ENCODE measurements around the gene HMMR. TPM values are rescaled to one million over a fixed set of nuclear protein-coding genes. Genes with fewer than 3 reads are reported as not detected.

Gene HMMR
- total RNA-seq, 4 donors from 2014 or later = 0.16 to 1.4 (median 0.54) TPM; not detected in 1

DNA sequence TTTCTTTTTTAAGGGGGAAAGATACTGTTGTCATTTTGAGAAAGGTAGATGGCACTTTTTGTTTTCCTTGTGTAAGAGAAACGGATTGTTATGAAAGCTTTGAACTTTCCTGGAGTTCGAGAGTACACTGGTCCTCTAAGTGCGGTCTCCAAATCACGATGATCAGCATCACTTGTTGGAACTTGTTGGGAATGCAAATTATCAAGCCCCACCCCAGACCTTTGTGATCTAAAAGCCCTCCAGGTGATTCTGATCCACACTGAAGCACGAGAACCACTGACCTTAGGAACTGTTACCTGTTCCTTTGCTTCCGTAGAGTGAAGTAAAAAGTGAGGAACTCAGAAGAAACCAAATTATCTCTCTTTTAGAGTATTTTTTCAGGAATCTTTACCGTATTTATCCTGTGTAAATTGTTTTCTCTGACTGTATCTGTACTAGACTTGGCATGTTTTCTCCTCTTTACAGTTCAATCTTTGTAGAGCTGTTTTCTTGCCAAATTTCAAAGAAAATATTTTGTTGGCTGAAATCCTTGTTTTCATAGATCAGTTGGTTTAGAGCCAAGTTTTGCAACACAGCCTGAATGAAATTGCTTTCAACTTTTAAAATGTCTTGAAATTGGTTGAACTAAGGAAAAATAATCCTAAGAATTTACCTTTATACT is 49.0 kb downstream of the HMMR start:
- peak overlapping the region; percentile 40 to 79 for H3K4me3 ChIP-seq
- no peak for TF ChIP-seq EP300 (IDR thresholded peaks at IDR 0.05)
- TF ChIP-seq, protein P1, sequence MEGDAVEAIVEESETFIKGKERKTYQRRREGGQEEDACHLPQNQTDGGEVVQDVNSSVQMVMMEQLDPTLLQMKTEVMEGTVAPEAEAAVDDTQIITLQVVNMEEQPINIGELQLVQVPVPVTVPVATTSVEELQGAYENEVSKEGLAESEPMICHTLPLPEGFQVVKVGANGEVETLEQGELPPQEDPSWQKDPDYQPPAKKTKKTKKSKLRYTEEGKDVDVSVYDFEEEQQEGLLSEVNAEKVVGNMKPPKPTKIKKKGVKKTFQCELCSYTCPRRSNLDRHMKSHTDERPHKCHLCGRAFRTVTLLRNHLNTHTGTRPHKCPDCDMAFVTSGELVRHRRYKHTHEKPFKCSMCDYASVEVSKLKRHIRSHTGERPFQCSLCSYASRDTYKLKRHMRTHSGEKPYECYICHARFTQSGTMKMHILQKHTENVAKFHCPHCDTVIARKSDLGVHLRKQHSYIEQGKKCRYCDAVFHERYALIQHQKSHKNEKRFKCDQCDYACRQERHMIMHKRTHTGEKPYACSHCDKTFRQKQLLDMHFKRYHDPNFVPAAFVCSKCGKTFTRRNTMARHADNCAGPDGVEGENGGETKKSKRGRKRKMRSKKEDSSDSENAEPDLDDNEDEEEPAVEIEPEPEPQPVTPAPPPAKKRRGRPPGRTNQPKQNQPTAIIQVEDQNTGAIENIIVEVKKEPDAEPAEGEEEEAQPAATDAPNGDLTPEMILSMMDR (IDR thresholded peaks at IDR 0.05) = no peak
- TF ChIP-seq POLR2A (IDR thresholded peaks at IDR 0.05) = no peak
- TF ChIP-seq POLR2AphosphoS5 (IDR thresholded peaks at IDR 0.05) = peak; percentile 12
- peaks cover 0 to 26% of the 10 kb centered on the region in 2 donors for H3K36me3 ChIP-seq
- H3K27ac ChIP-seq = peak overlapping the region; percentile 45 to 98 (median 84)
- no peaks in the 10 kb centered on the region for H3K27me3 ChIP-seq
- no peaks in the 10 kb centered on the region for H3K9me3 ChIP-seq
- ATAC-seq = no peak
- 5 to 6% methylated on average over 7 of the region's 7 CpGs for WGBS, 2 donors (ENCODE audit: low coverage in 1 of 2)
- peaks cover 3 to 68% (median 12%) of the 10 kb centered on the region in 3 donors for H3K4me1 ChIP-seq

DNA sequence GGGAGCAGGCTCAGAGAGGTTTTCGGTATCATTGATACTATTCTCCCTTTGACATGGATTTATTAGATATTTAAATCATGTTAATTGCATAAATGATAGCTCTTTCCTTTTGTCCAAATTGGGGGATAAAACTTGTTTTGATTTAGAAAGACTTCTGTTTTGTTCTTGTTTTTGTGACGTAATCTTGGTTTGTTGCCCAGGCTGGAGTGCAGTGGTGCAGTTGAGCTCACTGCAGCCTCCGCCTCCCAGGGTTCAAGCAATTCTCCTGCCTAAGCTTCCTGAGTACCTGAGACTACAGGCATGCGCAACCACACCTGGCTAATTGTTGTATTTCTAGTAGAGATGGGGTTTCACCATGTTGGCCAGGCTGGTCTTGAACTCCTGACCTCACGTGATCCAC is 52.1 kb downstream of the HMMR start:
- H3K36me3 ChIP-seq = peaks cover 2 to 57% of the 10 kb centered on the region in 2 donors
- no peaks in the 10 kb centered on the region for H3K27me3 ChIP-seq
- no peak for TF ChIP-seq EP300 (IDR thresholded peaks at IDR 0.05)
- TF ChIP-seq POLR2AphosphoS5 (IDR thresholded peaks at IDR 0.05) = no peak
- WGBS, 2 donors (ENCODE audit: low coverage in 1 of 2) = 87% methylated on average over 5 of the region's 5 CpGs
- peaks cover 3 to 56% (median 12%) of the 10 kb centered on the region in 3 donors for H3K4me1 ChIP-seq
- no peak overlapping the region for H3K4me3 ChIP-seq
- no peak overlapping the region for H3K27ac ChIP-seq
- no peaks in the 10 kb centered on the region for H3K9me3 ChIP-seq
- ATAC-seq = no peak

GRCh38 chr5:163525096-163525495 is 64.7 kb downstream of the HMMR start:
- 86 to 89% methylated on average over 1 of the region's 1 CpG for WGBS, 2 donors (ENCODE audit: low coverage in 1 of 2)
- Histone ChIP-seq H3K4me1 (no peaks in the 10 kb centered on the region), H3K4me3 (no peak overlapping the region), H3K27me3 (no peaks in the 10 kb centered on the region), H3K9me3 (no peaks in the 10 kb centered on the region), H3K36me3 (peaks cover 0 to 20% of the 10 kb centered on the region in 2 donors), H3K27ac (no peak overlapping the region)
- TF ChIP-seq, protein P1 (IDR thresholded peaks at IDR 0.05) = no peak
- no peak for TF ChIP-seq POLR2AphosphoS5 (IDR thresholded peaks at IDR 0.05)
- TF ChIP-seq POLR2A (IDR thresholded peaks at IDR 0.05) = no peak
- TF ChIP-seq EP300 (IDR thresholded peaks at IDR 0.05) = no peak
- ATAC-seq = no peak

DNA sequence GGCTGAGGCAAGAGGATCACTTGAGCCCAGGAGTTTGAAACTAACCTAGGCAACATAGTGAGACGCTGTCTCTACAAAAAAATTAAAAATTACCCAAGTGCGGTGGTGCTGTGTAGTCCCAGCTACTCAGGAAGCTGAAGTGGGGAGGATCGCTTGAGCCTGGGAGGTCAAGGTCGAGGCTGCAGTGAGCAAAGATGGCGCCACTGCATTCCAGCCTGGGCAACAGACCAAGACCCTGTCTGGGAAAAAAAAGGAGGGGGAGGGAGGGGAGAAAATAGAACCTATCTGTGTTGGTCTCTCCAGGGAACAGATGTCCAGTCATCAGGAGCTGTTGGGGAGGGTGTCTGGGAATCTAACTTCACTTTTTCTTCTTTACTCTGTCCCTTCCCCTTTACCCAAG is 69.3 kb downstream of the HMMR start:
- H3K9me3 ChIP-seq = no peaks in the 10 kb centered on the region
- H3K27me3 ChIP-seq = no peaks in the 10 kb centered on the region
- H3K4me3 ChIP-seq = no peak overlapping the region
- WGBS, 2 donors (ENCODE audit: low coverage in 1 of 2) = 80% methylated on average over 2 to 4 of the region's 5 CpGs
- TF ChIP-seq POLR2A (IDR thresholded peaks at IDR 0.05) = no peak
- no peak for TF ChIP-seq POLR2AphosphoS5 (IDR thresholded peaks at IDR 0.05)
- TF ChIP-seq EP300 (IDR thresholded peaks at IDR 0.05) = no peak
- TF ChIP-seq, protein P1 (IDR thresholded peaks at IDR 0.05) = no peak
- ATAC-seq = no peak
- no peaks in the 10 kb centered on the region for H3K4me1 ChIP-seq
- no peak overlapping the region for H3K27ac ChIP-seq
- H3K36me3 ChIP-seq = no peaks in the 10 kb centered on the region

DNA sequence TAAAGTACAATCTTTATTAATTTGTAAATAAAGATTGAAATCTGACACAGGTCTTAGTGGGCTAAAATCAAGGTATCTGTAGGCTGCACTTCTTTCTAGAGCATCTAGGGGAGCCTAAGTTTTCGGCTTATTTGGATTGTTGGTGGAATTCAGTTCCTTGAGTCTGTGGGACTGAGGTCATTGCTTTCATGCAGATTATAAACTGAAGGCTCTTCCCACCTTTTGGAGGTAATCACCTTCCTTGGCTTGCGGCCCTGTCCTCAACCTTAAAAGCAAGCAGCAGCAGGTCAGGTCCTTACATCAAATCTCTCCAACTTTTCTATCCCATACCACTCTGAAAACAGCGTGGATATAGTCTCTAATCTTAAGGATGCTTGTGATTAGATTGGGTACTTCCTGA is 70.8 kb downstream of the HMMR start:
- no peaks in the 10 kb centered on the region for H3K27me3 ChIP-seq

More for the DNA sequence above, 70.8 kb downstream of the HMMR start:
- TF ChIP-seq, protein P1 (IDR thresholded peaks at IDR 0.05) = no peak
- TF ChIP-seq POLR2A (IDR thresholded peaks at IDR 0.05) (no peak), EP300 (IDR thresholded peaks at IDR 0.05) (no peak), POLR2AphosphoS5 (IDR thresholded peaks at IDR 0.05) (no peak)
- Histone ChIP-seq H3K27ac (no peak overlapping the region), H3K4me1 (no peaks in the 10 kb centered on the region), H3K36me3 (no peaks in the 10 kb centered on the region), H3K9me3 (no peaks in the 10 kb centered on the region), H3K4me3 (no peak overlapping the region)
- 76 to 89% methylated on average over 3 of the region's 3 CpGs for WGBS, 2 donors (ENCODE audit: low coverage in 1 of 2)
- ATAC-seq = no peak

All from gastroesophageal sphincter (tissue), 4 donors.